Lower lobe of right lung (tissue), 2 donors: Measurements from ENCODE around the gene CES3. TPM values are rescaled to one million over a fixed set of nuclear protein-coding genes. Genes with fewer than 3 reads are reported as not detected.

Experiments used
- ATAC-seq, 2 donors: fragments of 200-7000 bp; cut with Tn5 transposase; one replicate each; pipeline ENCODE4 v1.9.1; 2020 to 2022; ENCODE audit warnings: mild to moderate bottlenecking in 2 of 2, moderate library complexity in 2 of 2
- DNase-seq: peaks from one replicate; pipeline ENCODE4 v3.0.0-alpha.2; 2020
- H3K27ac ChIP-seq: fragments of 200-600 bp; one replicate; pipeline ENCODE4 v1.8.0; 2022
- H3K27me3 ChIP-seq: fragments of 200-600 bp; one replicate; pipeline ENCODE4 v1.8.0; 2022; ENCODE audit warnings: low read depth
- H3K36me3 ChIP-seq: fragments of 200-600 bp; one replicate; pipeline ENCODE4 v1.8.0; 2022; ENCODE audit warnings: mild to moderate bottlenecking
- H3K4me1 ChIP-seq: fragments of 200-600 bp; one replicate; pipeline ENCODE4 v1.8.0; 2022
- H3K4me3 ChIP-seq: fragments of 200-600 bp; one replicate; pipeline ENCODE4 v1.8.0; 2022; ENCODE audit warnings: mild to moderate bottlenecking
- H3K9me3 ChIP-seq: fragments of 200-600 bp; one replicate; pipeline ENCODE4 v1.8.0; 2022
- intact Hi-C: fragments of 100-400 bp; cut with DNase I; formaldehyde crosslinking; loops from one replicate; pipeline ENCODE4 v1.11.0; 2022
- total RNA-seq: library from RNA; stranded (reverse); fragmentation: NEBNext Ultra II Directional; extraction: Animal tissue kit (Norgen Biotek cat#: 25700); gene quantifications from one replicate; pipeline ENCODE4 v1.2.1, GENCODE V29; 2021
- TF ChIP-seq, protein P1 (sequence below): fragments of 200-600 bp; IDR thresholded peaks from one replicate; pipeline ENCODE4 v1.8.0; 2022; ENCODE audit warnings: antibody characterized with exemption, mild to moderate bottlenecking
- donor health status: DM: no; HTN: yes; CAD: no; lungs with severe emphysema.

The CES3 gene
- total RNA-seq, 1 donor from 2014 or later: 2.5 TPM

DNA sequence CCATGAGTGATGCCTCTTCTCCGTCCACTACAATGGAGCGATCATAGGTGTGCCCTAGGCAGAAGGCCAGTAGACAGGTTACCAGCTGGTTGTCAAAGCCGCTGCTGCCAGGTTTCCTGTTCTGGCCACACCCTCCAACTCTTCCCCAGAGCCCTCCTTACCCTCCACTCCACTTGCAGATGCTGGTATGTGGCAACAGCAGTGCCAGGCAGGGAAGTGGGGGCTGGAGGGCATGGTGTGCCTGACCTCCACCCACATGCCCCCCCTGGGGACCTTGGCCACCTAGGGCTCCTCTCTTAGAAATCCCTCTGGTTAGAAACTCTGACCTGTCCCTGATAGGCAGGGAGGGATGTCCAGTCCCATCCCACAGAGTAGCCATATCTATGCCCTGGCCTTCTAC, 37.2 kb upstream of the CES3 start:
- ATAC-seq (peak in 1 of 2 donors; percentile 16), DNase-seq (peak; percentile 63)
- TF ChIP-seq, protein P1, sequence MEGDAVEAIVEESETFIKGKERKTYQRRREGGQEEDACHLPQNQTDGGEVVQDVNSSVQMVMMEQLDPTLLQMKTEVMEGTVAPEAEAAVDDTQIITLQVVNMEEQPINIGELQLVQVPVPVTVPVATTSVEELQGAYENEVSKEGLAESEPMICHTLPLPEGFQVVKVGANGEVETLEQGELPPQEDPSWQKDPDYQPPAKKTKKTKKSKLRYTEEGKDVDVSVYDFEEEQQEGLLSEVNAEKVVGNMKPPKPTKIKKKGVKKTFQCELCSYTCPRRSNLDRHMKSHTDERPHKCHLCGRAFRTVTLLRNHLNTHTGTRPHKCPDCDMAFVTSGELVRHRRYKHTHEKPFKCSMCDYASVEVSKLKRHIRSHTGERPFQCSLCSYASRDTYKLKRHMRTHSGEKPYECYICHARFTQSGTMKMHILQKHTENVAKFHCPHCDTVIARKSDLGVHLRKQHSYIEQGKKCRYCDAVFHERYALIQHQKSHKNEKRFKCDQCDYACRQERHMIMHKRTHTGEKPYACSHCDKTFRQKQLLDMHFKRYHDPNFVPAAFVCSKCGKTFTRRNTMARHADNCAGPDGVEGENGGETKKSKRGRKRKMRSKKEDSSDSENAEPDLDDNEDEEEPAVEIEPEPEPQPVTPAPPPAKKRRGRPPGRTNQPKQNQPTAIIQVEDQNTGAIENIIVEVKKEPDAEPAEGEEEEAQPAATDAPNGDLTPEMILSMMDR: no peak
- peak overlapping the region; percentile 65 for H3K4me3 ChIP-seq
- no peaks in the 10 kb centered on the region for H3K9me3 ChIP-seq
- H3K27ac ChIP-seq: peak overlapping the region; percentile 79
- peaks cover 6% of the 10 kb centered on the region for H3K36me3 ChIP-seq
- peaks cover 13% of the 10 kb centered on the region for H3K27me3 ChIP-seq
- intact Hi-C loops: no loop called here
- peaks cover 55% of the 10 kb centered on the region for H3K4me1 ChIP-seq

GRCh38 chr16:66924527-66925321, 36.3 kb upstream of the CES3 start:
- TF ChIP-seq, protein P1: peak; percentile 39
- ATAC-seq (peak; percentile 63 to 76), DNase-seq (peak; percentile 67)
- Histone ChIP-seq H3K36me3 (peaks cover 6% of the 10 kb centered on the region), H3K4me1 (peaks cover 55% of the 10 kb centered on the region), H3K27me3 (peaks cover 13% of the 10 kb centered on the region), H3K27ac (peak overlapping the region; percentile 79), H3K9me3 (no peaks in the 10 kb centered on the region), H3K4me3 (peak overlapping the region; percentile 65)
- intact Hi-C loops: no loop called here

GRCh38 chr16:66925322-66925840, 35.7 kb upstream of the CES3 start, which contains the start of gene RRAD:
TSS of gene RRAD (minus strand) at chr16:66925535. CDS start at chr16:66925179, 356 bp downstream.
- intact Hi-C loops: no loop called here
- Histone ChIP-seq H3K4me3 (peak within 1 kb of the TSS; percentile 65), H3K27ac (peak within 1 kb of the TSS; percentile 79), H3K9me3 (no peaks in the 10 kb centered on the region), H3K27me3 (peaks cover 13% of the 10 kb centered on the region), H3K4me1 (peaks cover 55% of the 10 kb centered on the region), H3K36me3 (peaks cover 9% of the 10 kb centered on the region)
- TF ChIP-seq, protein P1: no peak
- peak; percentile 48 to 61 for ATAC-seq
- peak; percentile 63 for DNase-seq

DNA sequence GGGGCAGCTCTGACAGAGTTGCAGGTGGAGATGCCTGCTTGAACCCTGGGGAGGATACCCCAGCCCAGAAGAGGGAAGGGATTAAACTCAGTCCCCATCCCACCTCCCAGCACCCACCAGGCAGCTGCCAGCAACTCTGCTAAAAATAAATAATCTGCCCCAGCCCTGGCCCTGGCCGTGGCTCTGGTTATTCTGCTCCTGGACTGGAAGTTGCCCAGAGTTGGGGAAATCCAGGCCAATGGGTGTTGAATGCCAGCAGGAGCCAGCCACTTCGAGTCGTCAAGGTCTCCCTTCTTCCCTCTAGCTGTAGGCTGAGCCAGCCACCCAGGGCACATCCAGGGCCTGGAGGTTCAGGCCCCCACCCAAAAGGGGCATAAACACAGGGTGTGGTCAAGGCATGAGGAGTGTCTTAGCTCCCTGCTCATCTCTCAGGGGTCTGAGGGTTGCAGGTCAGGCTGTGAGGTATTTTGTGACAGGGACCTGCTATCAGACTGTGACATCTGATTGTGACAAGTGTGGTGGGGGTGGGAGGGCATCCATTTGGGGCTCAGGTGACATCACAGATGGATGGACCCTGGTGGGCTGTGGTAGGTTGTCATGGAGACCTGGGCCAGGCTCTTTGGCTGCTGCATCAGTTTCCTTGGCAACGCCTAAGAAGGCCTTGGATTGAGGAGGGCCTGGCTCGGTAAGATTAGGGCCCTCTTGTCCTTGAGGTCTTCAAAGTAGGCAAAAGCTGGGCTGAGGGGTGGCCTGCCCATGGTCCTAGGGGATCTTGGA, 34.7 kb upstream of the CES3 start:
- TF ChIP-seq, protein P1: no peak
- DNase-seq (no peak), ATAC-seq (peak in 1 of 2 donors; percentile 1)
- H3K9me3 ChIP-seq: no peaks in the 10 kb centered on the region
- peaks cover 55% of the 10 kb centered on the region for H3K4me1 ChIP-seq
- peaks cover 15% of the 10 kb centered on the region for H3K36me3 ChIP-seq
- H3K27ac ChIP-seq: peak overlapping the region; percentile 79
- intact Hi-C loops: no loop called here
- H3K27me3 ChIP-seq: peaks cover 13% of the 10 kb centered on the region
- peak overlapping the region; percentile 65 for H3K4me3 ChIP-seq

DNA sequence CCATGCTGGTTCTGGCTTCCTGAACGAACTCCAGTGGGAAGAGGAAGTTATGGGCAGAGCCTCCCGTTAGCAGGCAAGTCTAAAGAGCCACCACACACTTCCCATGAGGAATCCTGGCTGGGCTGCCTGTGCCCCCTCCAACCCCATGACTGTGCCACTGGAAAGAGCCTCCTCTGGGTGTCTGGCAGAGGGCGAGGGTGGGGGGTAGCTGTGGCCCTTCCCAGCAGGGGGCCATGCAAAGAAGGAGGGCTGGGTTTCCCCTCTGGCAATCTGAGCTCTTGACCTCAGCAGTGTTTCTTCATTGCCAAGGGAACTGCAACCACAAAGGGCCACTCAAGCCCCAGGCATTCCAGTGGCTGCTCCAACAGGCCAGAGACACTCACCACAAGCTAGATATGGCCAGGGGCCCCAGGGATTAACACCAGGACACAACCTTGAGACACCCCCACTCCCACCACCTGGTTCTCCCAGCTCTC, 34.1 kb upstream of the CES3 start:
- DNase-seq (peak; percentile 78), ATAC-seq (peak; percentile 79 to 81)
- peaks cover 55% of the 10 kb centered on the region for H3K4me1 ChIP-seq
- intact Hi-C loops: no loop called here
- peaks cover 10% of the 10 kb centered on the region for H3K36me3 ChIP-seq
- H3K27me3 ChIP-seq: peaks cover 13% of the 10 kb centered on the region
- H3K9me3 ChIP-seq: no peaks in the 10 kb centered on the region
- H3K4me3 ChIP-seq: no peak overlapping the region
- TF ChIP-seq, protein P1: no peak
- H3K27ac ChIP-seq: peak overlapping the region; percentile 79
